ENCODE results near the gene CD7.

Gene CD7

DNA sequence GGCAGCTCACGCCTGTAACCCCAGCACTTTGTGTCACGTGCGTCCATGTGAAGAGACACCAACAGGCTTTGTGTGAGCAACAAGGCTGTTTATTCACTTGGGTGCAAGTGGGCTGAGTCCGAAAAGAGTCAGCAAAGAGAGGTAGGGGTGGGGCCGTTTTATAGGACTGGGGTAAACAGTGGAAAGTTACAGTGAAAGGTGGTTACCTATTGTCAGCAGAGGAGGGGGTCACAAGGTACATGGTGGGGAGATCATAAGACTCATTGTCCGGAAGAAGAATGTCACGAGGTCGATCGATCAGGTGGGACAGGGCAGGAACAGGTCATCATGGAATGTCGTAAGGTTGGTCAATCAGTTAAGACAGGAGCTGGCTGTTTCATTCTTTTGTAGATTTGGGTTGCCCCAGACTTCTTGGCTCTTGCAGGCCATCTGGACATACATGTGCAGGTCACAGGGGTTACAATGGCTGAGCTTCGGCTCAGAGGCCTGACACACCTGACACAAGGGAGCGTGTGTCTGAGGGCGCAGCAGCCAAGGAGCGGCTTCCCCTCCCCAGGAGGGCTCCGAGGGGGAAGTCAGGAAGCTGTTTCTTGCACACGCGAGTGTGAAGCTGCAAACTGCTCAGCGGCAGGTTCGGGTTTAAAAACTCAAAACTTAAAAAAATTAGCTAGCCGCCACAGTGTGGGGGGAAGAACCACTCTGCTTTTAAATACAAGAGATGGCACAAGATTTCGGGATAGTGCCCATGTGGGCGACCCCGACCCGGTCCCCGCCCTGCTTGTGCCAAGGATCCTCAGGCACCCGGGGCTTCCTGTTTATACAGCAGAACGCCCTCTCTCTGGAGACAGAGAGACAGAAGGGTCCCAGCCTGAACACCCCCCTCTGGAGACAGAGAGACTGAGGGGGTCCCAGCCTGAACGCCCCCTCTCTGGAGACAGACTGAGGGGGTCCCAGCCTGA, 29.2 kb upstream of the CD7 start:
- DNase-seq, result no peak

DNA sequence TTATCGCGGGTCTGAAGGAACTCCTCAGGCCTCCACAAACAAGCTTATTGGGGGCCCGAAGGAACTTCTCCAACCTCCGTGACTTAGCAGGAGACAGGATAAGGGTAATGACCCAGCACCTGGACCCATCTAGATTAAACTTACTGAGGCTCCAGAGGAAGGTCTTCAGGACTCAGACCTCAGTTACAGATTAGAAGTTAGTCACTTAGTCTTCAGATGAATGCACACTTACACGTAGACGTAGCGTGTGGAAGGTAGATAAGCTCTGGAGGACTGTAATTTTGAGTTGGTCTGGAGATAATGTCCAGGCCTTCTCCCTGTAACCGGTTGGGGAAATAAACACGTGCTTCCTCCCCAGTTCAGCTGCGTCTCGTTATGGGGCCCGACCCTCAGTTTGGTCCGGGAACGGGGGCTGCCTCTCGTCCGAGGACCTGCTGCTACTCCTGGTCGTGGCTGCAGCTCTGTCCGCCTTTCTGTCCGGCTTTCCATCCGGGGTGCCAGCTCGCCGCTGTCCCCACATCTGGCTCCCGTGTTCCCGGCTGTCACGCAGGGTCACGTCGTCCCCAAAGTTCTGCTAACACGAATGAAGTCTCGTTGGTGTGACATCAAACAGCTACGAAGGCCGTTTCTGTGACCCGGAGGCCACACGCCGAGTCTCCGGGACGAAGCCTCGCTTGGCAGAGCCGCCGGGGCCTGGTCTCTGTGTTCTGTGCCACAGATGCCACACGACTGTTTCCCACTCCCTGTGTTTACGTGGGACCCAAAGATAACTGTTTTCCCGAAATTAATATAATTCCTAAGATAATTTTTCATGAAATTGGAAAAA, 28.0 kb upstream of the CD7 start:
- DNase-seq, result no peak

DNA sequence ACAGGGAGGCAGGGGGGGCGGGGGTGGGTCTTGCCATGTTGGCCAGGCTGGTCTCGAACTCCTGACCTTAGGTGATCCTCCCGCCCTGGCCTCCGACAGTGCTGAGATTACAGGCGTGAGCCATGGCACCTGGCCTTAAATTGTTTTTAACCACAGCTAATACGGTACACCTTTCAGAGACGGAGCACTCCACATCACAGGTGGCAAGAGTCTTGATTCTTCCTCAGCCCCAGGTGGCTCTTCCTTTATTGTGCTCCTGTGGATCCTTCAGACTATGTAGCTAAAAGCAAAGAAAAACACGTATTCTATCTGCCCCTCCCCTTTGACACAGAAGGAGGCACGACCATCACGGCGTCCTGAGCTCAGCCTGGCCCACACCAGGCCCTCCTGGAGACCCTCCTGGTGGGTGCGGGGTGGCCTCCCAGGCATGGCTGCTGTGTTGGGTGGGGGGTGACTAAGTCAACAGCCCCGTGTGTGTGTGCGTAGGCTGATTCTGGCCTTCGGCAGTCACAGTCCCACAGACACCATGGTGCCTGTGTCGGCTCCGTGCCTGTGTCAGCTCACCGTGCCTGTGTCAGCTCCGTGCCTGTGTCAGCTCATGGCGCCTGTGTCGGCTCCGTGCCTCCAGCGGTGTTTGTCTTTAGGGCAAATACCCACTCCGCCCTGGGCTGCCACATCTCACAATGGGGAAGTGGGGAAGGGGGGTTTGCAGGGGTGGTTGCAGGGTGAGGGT, 26.9 kb upstream of the CD7 start:
- no peak for DNase-seq

DNA sequence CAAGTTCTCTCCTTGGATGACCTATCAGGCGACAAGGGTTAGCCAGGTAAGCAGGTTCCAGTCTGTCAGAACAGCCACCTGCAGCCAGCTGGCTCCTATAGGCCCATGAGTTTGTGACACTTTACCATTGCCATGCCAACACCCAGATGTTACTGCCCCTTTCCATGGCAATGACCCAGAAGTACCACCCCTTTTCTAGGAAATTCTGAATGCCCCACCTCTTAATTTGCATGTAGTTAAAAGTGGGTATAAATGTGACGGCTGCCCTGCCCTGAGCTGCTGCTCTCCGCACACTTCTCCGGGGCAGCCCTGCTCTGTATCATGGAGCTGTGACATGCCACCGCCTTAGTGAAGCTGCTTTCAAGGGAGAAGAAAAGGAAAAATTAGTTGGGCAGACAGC, 26.2 kb upstream of the CD7 start:
- DNase-seq, result no peak

DNA sequence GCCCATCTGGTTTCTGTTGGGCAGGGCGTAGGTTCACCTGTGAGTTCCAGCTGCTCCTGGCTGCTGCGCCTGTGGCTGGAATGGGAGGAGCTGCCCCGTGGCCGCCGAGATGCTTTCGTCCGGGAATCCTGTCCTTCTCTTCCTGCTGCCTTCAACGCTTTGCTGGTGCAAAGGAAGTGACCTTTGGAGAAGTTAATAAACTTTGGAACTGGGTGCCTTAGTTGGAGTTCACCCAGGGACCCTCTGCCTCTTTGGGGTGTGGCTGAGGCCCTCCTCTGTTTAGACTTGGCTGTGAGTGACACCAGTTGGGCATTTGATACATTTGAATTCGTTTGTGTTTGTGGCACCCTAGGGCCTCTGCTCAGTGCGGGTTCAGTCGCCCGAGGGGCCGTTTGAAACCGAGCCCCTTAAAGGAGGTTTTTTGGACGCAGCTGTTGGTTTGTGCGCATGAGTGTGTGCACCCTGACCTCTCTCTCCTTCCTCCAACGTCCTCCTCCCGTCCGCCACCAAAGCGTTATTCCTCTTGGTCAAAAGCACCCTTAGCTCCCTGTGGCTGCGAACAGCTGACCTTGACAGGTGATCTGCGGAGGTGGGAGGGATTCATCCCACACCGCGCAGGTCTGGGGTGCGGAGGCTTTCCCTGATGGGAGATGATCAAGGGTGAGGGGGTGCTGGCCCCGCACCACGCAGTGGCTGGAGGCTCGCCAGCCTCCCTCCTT, 25.1 kb upstream of the CD7 start:
- no peak for DNase-seq

DNA sequence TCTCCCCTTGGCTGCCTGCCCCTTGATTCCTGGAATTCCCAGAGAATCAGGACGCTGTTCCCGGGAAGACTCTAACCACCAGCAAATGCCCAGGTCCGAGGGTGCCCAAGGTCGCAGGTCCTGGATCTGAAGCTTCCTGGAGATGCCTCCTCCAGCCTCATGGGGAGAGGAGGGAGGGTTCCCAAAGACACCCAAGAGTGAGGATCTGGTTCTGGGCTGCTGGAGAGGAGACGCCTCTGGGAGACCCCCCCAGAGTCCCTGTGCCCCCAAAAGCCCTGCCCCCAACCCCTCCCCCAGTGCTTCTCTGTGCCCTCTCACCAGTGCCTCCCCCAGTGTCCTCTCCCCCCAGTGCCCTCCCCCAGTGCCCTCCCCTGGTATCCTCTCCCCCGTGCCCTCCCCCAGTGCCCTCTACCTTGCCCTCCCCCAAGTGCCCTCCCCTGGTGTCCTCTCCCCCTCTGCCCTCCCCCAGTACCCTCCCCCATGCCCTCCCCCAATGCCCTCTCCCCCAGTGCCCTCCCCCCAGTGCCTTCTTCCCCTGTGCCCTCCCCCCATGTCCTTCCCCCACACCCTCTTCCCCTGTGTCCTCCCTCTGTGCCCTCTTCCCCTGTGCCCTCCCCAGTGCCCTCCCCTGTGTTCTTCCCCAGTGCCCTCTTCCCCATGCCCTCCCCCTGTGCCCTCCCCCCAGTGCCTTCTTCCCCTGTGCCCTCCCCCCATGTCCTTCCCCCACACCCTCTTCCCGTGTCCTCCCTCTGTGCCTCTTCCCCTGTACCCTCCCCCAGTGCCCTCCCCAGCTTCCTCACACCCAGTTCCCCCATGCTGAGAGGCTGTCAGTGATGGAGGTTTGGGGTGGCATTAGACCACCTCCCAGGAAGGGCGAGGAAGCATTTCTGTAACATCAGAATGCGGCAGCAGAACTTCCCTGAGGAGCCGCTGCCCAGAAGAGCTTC, 22.5 kb upstream of the CD7 start:
- DNase-seq, result no peak

DNA sequence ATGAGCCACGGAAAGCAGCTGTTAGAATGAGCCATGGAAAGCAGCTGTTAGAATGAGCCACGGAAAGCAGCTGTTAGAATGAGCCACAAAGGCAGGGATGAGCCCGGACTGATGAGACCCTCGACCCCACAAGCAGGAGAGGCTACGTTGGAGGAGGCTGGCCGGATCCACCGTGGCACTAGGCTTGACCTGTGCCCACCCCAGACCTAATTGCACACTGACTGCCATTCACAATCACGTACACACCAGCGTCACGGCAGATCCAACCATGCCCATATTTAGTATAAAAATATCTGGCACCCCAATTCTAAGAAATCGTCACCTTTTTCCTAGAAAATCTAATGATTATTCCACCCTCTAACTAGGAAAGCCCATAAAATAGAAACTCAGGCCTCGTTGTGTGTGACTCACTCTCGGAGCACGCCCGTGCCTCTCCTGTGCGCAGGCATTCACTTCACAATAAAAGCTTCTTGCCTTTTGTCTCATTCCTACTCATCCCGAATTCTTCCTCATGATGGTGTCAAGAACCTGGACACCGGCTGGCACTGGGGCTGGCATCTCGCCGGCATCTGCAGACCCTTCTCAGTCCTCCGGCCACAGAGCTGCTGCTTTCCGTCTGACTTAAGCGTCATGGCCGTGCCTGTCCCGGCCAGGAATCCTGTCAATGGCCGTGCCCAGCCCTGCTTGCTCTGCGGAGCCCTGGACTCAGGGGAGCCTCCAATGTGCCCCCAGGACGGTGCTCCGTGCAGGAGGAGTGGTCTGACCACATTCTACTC, 21.6 kb upstream of the CD7 start:
- no peak for DNase-seq

DNA sequence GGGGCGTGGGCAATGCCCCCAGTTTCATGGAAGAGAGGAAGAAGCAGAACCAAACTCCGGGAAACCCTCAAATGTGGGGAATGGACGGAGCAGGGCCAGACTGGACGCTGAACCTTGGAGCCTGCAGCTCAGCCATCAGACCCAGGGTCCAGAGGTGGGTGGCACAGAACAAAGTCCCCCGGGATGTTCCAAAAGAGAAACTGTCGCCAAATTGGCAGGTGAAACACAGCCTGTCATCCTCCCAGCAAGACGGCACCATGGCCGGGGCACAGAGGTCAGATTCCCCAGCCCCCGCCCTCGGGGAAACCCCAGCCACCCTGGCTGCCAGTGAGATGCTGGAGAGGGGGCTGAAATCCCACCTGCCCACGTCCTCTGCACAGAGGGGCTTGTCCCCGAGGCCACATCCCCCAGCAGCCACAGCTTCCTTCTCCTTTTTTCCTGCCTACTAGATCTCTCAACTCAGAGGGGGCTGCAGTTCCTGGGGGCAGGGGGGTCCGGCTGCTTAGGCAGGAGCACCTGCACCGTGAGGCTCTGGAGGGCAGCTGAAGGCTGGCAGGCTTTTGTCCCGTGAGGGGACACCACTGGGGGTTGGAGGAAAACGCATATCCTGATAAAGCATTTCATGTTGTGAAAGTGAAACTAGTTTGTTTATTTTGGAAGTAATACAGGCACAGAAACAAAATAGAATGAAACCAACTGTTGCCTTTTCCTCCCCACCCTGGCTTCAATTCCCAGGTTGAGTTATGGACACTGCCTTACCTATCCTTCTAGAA, 17.4 kb upstream of the CD7 start:
- no peak for DNase-seq

DNA sequence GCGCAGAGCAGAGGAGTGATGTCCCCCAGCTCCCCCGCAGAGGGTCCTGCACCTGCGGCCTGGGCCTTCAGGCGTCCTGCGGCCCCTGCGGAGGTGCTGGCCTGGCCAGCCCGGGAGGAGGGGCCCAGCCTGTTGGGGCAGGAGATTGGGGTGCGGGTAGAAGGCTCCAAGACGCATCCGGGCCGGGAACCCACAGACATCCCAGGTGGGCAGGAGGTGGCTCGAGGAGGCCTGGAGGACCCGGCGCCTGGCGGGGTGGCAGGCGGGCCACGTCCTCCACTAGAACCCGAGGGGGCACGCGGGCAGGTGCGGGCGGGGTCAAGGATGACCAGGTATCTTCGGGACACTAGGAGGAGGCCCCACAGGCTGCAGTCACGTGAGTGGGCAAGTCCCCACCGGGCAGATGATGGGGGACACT, 16.8 kb upstream of the CD7 start:
- no peak for DNase-seq

DNA sequence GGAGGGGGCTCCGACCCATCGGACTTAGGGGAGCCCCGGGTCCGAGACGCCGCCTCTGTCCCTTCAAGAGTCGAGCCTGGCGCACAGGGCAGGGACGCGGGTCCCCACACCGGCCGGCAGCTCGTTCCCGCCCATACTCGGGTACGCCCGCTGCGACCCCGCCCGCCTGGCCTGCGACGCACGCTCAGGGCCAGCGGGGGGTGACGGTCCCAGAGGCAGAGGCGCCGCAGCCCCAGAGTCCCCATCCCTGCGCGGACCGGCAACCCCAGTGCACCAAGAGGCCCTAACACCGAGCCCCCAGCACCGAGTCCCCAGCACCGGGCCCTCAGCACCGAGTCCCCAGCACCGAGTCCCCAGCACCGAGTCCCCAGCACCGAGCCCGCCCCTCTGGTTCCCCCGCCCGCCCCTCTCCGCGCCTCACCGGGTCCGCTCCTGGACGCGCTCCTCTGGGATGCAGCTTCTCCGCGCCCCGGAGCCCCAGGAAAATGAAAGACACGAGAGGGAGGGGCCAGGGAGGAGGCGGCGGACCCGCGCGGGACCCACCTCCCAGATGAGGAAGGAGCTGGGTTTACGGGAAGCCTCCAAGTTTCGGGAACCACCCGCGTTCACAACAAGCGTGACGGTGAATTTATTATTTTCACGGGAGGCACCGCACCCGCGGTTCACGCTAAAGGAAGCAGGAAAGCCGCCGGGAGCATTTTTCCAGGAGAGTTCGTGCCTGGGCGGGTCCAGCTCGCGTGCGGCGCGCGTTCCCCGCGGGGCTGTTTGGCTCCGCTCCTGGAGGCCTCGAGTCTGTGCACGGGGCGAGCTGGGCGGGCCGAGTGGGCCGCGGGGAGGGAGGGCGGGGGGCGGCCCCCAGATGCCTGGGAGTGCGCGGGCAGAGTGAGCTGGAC, 16.1 kb upstream of the CD7 start, which contains the start of gene SECTM1:
SECTM1 (minus strand) TSS at position 488 of the 893 bp plus-strand sequence. CDS start 6,526 bp downstream, outside the sequence.
- no peak for DNase-seq

DNA sequence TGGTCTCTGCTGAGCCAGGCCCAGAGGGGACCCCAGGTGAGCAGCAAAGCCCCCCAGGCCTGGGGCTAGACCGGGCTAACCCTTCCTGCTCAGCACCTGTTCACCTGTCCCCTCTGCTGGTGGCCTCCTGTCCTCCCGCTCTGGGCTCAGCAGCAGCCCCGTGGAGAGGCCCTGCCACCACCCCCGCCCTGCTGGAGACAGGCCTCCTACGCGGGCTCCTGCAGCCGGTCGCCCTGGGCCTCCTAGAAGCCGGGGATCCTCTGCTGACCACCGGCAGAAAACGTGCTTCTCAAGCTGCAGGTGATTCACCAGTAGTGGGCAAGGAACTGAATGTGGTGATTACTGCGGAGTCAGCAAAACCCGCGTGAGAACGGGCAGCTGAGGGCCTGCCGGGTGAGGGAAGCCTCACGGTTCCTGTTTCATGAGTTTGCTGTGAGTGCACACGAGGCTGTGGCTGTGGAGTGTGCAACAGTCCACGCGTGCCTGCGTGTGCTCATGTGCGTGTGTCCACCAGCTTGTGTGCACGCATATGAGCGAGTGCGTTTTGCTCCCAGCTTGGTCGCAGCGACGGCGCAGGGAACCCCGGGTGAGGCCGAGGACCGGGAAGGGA, 15.4 kb upstream of the CD7 start:
- DNase-seq, result no peak

DNA sequence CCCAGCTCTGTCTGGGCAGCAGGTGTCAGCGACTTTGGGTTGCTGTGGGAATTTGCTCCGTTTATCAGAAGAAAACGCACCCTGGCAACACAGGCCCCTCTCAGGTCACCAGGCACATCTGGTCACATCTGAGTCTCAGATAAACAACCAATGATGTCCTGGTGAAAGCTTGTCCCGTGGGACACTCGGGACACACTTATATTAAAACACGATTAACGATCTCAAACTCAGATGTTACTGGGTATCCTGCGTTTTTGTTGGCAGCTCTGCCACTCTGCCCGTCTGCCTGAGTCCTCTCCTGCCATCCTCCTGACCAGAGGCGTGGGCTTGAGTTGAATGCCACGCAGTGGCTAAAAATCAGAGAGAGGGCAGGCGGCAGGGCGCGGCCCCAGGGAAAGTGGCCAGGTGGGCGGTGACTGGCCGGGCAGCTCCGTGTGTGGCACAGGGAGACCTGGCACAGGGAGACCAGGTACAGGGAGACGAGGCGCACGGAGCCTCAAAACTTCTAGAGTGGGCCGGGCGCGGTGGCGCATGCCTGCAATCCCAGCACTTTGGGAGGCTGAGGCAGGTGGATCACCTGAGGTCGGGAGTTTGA, 14.0 kb upstream of the CD7 start:
- no peak for DNase-seq

DNA sequence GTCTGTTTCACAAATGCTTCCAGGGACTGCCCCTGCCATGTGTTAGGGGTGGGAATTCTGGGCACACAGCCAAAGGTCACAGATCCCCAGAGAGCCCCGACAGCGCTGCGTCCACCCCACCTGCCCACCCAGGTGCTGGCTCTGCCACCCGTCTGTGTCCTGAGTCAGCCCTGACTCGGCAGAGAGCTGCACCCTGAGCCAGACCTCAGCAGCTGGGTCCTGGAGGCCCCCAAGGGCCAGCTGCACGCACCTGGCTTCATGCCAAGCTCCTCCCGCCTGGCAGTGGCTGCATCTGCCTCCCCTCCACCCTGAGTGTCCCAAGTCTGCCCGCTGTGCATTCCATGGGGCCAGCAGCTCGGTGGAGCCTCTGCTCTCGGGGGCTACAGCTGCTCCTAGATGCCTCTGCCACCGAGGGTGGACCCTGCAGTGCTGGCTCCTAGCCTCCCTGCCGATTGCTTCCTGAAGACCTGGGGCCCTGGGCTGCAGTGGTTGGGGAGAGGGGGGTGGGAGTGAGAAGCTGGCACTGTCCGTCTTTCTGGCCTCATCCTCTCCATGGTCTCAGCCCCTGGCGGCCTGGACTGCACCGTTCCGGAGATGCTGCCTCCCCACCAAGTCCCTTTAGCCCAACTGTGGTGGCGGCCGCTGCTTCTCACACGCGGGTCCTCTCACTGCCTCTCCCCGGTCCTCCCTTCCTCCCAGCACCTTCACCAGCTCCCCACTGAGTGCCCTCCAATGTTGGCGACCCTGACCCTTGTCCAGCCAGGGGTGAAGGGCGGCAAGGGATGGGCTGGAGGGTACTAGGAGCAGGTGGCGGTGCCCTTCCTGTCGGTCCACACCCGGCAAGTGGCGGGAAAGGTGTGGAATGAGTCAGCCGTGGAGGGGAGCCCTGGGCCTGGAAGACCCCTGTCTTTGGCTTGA, 13.2 kb upstream of the CD7 start:
- DNase-seq, result no peak

DNA sequence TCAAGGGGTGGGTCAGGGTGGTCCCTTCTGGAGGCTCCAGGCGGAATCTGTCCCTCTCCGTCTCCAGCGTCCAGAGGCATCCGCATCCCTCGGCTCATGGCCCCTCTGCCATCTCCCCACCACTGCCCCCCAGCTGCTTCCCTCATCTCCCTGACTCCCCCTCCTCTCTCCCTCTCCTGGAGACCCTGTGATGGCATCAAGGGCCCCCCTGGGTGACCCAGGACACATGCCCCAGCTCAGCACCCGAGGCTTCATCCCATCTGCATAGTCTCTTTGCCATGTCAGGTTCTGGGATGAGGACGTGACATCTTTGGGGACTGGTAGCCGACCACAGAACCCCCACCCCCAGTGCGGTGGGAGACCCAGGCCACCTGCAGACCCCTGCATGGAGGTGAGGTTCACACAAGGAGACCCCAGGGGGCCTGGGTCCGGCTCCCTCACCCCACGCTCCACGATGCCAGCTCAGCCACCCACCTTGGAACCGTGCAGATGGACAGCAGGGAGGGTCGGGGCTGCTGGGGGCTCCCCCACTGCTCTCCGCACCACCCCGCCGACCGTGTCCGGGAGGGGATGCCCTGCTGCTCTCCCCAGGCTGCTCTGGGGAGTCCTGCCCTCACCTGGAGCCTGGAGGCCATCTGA, 12.4 kb upstream of the CD7 start:
- DNase-seq, result no peak

DNA sequence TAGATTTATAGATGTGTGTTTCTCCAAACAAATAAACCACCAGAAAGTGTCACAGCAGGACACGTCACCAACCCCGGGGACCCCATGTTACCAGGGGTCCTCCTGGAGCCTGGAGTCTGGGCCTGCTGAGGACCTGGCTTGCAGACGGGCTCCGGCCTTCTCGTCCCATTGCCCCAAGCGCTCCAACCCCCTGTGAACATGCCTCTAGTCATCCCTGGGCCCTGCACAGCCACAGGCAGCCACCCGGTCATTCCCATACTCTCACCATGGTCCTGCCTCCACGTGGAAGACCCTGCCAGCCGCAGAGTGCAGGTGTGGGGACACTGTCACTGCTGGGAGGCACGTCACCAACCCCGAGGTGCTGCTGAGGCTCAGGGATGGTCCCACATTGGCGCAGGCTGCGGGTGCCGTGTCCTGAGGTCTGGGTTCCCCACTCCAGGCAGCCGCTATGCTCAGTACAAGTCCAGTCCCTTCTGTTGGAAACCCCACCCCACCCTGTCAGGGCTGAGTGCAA, 11.6 kb upstream of the CD7 start:
- DNase-seq, result no peak
